Lung microvascular endothelial cell (primary cell): ENCODE data around the gene KANSL1. TPM values are rescaled to one million over a fixed set of nuclear protein-coding genes. Genes with fewer than 3 reads are reported as not detected.

Source experiments
- DNase-seq, 2 donors: peaks; one replicate each; pipeline versions ENCODE4 v3.0.0 to v3.0.0-alpha.2; 2010; ENCODE audit warnings: low read depth in 2 of 2
- total RNA-seq: library from RNA; depleted of rRNA; stranded (reverse); fragments of >200 nt; gene quantifications from 2 replicates; pipeline ENCODE4 v1.2.1, GENCODE V29; 2014

Gene KANSL1
- total RNA-seq, 1 donor from 2014 or later: 84.7 TPM

- no peak for DNase-seq
These were observed 52.5 kb downstream of the KANSL1 start for GRCh38 chr17:46140645-46141197.

DNA sequence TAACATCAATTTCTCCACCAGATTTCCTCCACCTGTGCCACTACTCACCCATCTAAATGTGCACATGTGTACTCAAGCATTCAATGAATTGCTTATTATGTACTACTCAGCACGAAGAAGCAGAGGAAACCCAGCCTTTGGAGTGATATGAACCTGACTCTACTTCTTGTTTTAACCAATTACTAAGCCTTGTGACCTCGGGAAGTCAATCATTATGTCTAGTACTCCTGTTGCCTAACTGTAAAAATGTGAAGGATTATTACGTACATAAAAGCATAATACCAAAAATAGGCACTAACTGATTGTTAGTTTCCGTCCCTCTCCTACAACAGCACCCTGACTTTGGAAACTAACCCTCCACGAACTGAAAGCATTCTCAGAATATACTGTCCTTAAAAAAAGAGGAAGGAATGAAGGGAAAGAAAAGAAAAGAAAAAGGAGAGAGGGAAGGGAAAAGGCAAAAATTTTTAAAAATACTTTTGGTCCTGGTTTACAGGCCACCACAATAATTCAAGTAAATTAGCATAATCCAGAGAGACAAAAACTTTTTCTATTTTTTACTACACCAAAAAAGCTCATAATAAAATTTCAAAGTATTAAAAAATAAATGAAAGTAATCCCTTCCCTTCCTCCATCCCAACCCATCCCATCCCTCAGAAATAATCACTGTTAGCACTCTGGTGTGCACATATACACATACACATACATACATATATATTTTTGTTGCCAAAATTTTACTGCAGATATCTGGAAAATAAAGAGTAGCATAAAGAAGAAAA is 53.6 kb downstream of the KANSL1 start:
- peak in 1 of 2 donors; percentile 15 for DNase-seq

DNA sequence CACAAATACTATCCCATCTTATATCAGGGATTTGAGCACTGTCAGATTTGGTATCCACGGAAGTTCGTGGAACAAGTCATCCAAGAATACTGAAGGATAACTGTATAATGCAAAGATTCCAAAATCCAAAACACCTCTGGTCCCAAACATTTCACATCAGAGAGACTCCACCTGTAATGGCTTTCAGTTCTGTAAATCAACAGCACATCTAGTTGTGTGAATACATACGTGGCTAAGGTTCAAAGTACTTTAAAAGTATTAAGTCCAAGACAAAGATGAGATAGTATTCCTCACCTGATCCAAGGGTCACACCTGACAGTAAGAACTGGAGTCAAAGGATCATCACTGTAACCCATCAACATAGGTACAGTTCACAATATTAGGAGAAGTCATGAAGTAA is 54.8 kb downstream of the KANSL1 start:
- DNase-seq: no peak

DNA sequence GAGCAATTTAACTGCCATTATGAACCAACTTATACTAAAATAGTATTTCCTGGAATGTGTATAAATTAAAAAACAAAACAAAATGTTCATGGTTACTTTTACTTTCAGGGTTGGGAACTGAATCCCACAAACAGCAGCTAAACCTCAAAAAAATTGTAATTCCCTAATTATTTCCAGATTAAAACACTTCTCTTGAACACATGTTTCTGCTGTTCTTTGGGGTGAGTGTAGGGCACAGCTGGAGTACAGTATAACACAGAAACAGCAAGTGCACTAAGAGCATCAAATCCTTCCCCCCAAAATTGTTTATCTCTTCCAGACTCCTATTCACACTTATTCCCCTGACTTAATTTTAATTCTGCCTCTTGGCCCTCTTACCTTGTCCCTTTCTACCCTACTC is 56.4 kb downstream of the KANSL1 start:
- DNase-seq: no peak

GRCh38 chr17:46135879-46136563 is 57.2 kb downstream of the KANSL1 start:
- no peak for DNase-seq

- DNase-seq: no peak
These were observed 58.0 kb downstream of the KANSL1 start for GRCh38 chr17:46135126-46135812.

DNA sequence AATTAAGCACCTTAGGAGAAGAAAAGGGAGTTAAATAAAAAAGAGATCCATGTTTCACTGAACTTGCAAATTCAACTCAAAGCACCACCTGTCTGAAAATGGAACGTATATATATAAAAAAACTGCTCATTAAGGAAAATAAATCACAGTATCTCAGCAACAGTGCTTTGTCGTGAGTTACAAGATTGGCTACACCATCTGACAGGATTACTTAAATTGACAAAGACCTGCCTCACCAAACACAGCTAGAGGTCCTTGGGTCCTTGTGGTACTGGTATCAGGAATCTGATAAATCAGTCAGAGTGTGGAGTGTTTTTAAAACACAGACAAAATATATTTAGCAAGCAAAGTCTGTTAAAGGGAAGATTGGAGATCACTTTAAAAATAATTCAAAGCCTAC is 63.9 kb downstream of the KANSL1 start:
- DNase-seq: no peak

DNA sequence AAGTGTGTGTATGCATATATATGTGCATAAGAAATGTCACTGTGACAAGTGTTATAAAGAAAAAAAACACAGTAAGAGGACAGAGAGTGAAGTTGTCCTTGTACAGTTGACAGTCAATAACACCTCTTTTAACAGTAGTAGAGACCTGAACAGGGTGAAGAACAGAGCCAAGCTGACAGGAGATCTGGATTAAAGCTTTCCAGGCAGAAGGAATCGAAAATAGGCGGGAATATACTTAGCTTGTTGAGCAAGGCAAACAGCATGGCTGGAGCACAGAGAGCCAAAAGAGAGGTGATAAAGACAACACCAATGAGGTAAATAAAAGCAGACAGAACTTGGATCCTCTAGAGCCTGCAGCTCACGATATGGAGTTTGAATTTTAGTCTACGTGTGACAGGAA is 64.8 kb downstream of the KANSL1 start:
- DNase-seq: no peak

DNA sequence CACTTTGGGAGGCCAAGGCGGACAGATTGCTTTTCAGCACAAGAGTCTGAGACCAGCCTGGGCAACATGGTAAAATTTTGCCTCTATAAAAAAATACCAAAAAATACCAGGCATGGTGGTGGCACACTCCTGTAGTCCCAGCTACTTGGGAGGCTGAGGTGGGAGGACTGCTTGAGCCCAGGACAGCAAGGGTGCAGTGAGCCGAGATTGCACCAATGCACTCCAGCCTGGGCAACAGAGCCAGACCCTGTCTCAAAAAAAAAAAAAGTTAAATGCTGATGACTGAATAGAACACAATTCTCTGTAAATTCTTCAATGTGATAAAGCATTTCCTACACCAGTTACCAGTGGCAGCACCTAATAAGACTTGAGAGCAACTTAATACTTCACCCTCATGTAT is 65.7 kb downstream of the KANSL1 start:
- no peak for DNase-seq

- no peak for DNase-seq
These were observed 66.4 kb downstream of the KANSL1 start for GRCh38 chr17:46126840-46127239.

- no peak for DNase-seq
These were observed 67.4 kb downstream of the KANSL1 start for GRCh38 chr17:46125831-46126230.

- DNase-seq: no peak
These were observed 68.3 kb downstream of the KANSL1 start for GRCh38 chr17:46124695-46125592.

- no peak for DNase-seq
These were observed 69.6 kb downstream of the KANSL1 start for GRCh38 chr17:46123607-46124006.

- no peak for DNase-seq
These were observed 70.8 kb downstream of the KANSL1 start for GRCh38 chr17:46122486-46122871.

DNA sequence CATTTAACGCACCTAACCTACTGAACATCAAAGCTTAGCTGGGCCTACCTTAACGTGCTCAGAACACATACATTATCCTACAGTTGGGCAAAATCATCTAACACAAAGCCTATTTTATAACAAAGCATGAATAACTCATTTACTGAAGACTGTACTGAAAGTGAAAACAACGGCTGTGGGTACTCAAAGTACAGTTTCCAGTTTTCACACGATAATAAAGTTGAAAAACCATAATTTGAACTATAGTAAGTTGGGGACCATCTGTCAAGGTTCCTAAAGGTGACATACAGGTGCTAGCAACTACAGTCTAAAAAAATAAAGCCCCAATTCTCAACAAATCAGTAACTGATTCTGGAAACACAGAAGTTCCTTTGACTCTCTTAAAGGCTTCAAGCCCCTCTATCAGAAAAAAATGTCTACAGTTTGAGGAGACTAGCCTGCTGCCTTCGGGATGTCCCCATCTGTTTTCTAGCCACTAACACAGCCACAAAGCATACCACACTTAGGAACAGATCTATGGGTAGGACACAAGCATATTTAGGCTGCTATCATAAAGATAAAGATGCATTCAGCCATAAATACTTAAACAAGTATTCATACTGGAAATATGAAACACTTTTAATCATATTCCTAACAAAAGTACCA is 71.3 kb downstream of the KANSL1 start:
- no peak for DNase-seq

- peak; percentile 23 to 27 for DNase-seq
These were observed 72.0 kb downstream of the KANSL1 start for GRCh38 chr17:46121165-46121764.

- no peak for DNase-seq
These were observed 72.7 kb downstream of the KANSL1 start for GRCh38 chr17:46120537-46120936.

DNA sequence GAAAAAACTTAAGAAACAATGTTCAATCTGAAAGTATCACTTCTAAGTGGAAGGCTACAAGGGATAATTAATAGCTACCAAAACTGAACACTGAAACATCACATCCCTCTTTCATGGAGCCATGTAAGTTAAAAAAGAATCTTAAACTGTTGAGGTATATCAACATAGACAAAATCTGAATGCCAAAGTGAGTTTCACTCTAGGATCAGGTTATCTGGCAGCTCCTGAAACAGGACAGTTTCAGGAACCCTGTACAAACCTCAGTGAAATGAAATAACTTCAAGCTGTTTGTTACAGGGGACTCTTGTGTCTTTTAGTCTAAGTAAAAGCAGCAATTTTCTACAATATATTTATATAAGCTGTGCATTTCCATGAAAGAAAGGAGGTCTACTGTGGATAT is 73.2 kb downstream of the KANSL1 start:
- no peak for DNase-seq

- no peak for DNase-seq
These were observed 74.3 kb downstream of the KANSL1 start for GRCh38 chr17:46118964-46119363.
